ENCODE measurements around the gene RPS21.

Gene RPS21

GRCh38 chr20:62386383-62387218 is at the start of gene RPS21:
TSS of gene RPS21 (plus strand) at chr20:62387103. CDS start at chr20:62387339, 236 bp downstream.
- TF ChIP-seq CTCF (conservative IDR thresholded peaks at IDR 0.05; ENCODE audit: low read length) (no peak), EZH2phosphoT487 (IDR thresholded peaks at IDR 0.05; ENCODE audit: borderline replicate concordance) (no peak)
- no peaks in the 10 kb centered on the region; the same call in 1 of the 2 replicates for H3F3A ChIP-seq (ENCODE audit: low read depth)
- peaks cover 5% of the 10 kb centered on the region for H3K27me3 ChIP-seq (ENCODE audit: insufficient read depth, low read length, poor library complexity, severe bottlenecking)
- H3K9me2 ChIP-seq (replicated peaks; ENCODE audit: low read depth, low read length), result no peaks in the 10 kb centered on the region
- H3K4me1 ChIP-seq (ENCODE audit: insufficient read depth, low read length, poor library complexity, severe bottlenecking), result peaks cover 26% of the 10 kb centered on the region
- peak within 1 kb of the TSS; percentile 98 for H3K4me3 ChIP-seq (ENCODE audit: low read length, poor library complexity, severe bottlenecking)
- H4K20me1 ChIP-seq (ENCODE audit: insufficient read depth, low read length, poor library complexity, severe bottlenecking), result peaks cover 40% of the 10 kb centered on the region
- H3K36me3 ChIP-seq (ENCODE audit: insufficient read depth, low read length), result peaks cover 21% of the 10 kb centered on the region; the same call in 1 of the 2 replicates
- H3K9me3 ChIP-seq (ENCODE audit: insufficient read depth, low read depth, low read length), result no peaks in the 10 kb centered on the region
- H3K4me2 ChIP-seq (ENCODE audit: low read depth, low read length, poor library complexity, severe bottlenecking), result peak within 1 kb of the TSS; percentile 94
- peak within 1 kb of the TSS; percentile 68 for H2AFZ ChIP-seq (ENCODE audit: low read length)
- H3K9ac ChIP-seq (ENCODE audit: low read depth, low read length, poor library complexity, severe bottlenecking), result peak within 1 kb of the TSS; percentile 98
- peaks cover 65% of the 10 kb centered on the region for H3K79me2 ChIP-seq (ENCODE audit: insufficient read depth, low read length)

DNA sequence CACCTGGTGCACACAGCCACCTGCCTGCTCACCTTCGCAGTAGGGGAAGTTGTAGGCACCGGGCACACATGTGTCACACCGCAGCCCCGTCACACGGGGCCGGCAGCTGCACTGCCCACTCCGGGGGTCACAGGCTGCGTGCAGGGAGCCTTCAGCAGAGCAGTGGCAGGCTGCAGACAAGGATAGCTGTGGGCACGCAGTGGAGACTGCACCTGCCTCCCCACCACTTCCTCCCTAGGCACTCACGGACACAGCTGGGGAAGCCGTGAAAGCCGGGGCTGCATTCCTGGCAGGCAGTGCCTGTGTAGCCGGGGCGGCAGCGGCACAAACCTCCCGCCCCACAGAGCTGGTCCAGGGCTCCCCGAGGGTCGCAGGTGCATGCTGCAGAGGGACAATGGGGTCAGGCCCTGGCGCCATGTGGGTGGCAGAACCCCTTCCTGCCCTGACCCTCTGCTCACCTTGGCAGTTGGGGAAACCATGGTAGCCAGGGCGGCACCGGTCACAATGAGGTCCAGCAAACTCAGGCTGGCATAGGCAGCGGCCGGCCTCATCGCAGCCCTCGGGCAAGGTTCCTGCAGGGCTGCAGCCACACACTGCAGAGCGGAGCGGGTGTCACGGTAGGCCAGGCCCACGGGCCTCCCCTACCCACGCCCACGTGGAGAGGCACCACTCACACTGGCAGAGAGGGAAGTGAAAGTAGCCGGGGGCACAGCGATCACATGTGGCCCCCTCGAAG is 49.2 kb upstream of the RPS21 start:
- H3K9ac ChIP-seq (ENCODE audit: low read depth, low read length, poor library complexity, severe bottlenecking), result no peak overlapping the region
- H3K79me2 ChIP-seq (ENCODE audit: insufficient read depth, low read length), result no peaks in the 10 kb centered on the region
- no peaks in the 10 kb centered on the region for H3K36me3 ChIP-seq (ENCODE audit: insufficient read depth, low read length)
- peaks cover 4% of the 10 kb centered on the region for H3K4me1 ChIP-seq (ENCODE audit: insufficient read depth, low read length, poor library complexity, severe bottlenecking)
- no peak for TF ChIP-seq EZH2phosphoT487 (IDR thresholded peaks at IDR 0.05; ENCODE audit: borderline replicate concordance)
- TF ChIP-seq CTCF (conservative IDR thresholded peaks at IDR 0.05; ENCODE audit: low read length), result no peak
- no peaks in the 10 kb centered on the region for H4K20me1 ChIP-seq (ENCODE audit: insufficient read depth, low read length, poor library complexity, severe bottlenecking)
- no peaks in the 10 kb centered on the region for H3K27me3 ChIP-seq (ENCODE audit: insufficient read depth, low read length, poor library complexity, severe bottlenecking)
- H3K4me2 ChIP-seq (ENCODE audit: low read depth, low read length, poor library complexity, severe bottlenecking), result peak overlapping the region; percentile 34
- H3F3A ChIP-seq (ENCODE audit: low read depth), result no peaks in the 10 kb centered on the region
- H2AFZ ChIP-seq (ENCODE audit: low read length), result no peak overlapping the region; the same call in 1 of the 2 replicates
- no peaks in the 10 kb centered on the region for H3K9me3 ChIP-seq (ENCODE audit: insufficient read depth, low read depth, low read length)
- no peaks in the 10 kb centered on the region for H3K9me2 ChIP-seq (replicated peaks; ENCODE audit: low read depth, low read length)
- H3K4me3 ChIP-seq (ENCODE audit: low read length, poor library complexity, severe bottlenecking), result no peak overlapping the region

GRCh38 chr20:62338294-62338620 is 48.6 kb upstream of the RPS21 start:
- no peaks in the 10 kb centered on the region for H3K9me3 ChIP-seq (ENCODE audit: insufficient read depth, low read depth, low read length)
- no peaks in the 10 kb centered on the region for H3K27me3 ChIP-seq (ENCODE audit: insufficient read depth, low read length, poor library complexity, severe bottlenecking)
- TF ChIP-seq EZH2phosphoT487 (IDR thresholded peaks at IDR 0.05; ENCODE audit: borderline replicate concordance) (no peak), CTCF (conservative IDR thresholded peaks at IDR 0.05; ENCODE audit: low read length) (no peak)
- H4K20me1 ChIP-seq (ENCODE audit: insufficient read depth, low read length, poor library complexity, severe bottlenecking), result no peaks in the 10 kb centered on the region
- H3K36me3 ChIP-seq (ENCODE audit: insufficient read depth, low read length), result no peaks in the 10 kb centered on the region
- H3K79me2 ChIP-seq (ENCODE audit: insufficient read depth, low read length), result no peaks in the 10 kb centered on the region
- no peaks in the 10 kb centered on the region for H3K9me2 ChIP-seq (replicated peaks; ENCODE audit: low read depth, low read length)
- no peak overlapping the region for H3K4me2 ChIP-seq (ENCODE audit: low read depth, low read length, poor library complexity, severe bottlenecking)
- H3K9ac ChIP-seq (ENCODE audit: low read depth, low read length, poor library complexity, severe bottlenecking), result no peak overlapping the region
- H3K4me1 ChIP-seq (ENCODE audit: insufficient read depth, low read length, poor library complexity, severe bottlenecking), result peaks cover 4% of the 10 kb centered on the region
- no peak overlapping the region for H2AFZ ChIP-seq (ENCODE audit: low read length)
- H3K4me3 ChIP-seq (ENCODE audit: low read length, poor library complexity, severe bottlenecking), result no peak overlapping the region
- no peaks in the 10 kb centered on the region for H3F3A ChIP-seq (ENCODE audit: low read depth)

Data from Loucy (cell line).